Progenitor cell of endocrine pancreas (in vitro differentiated cells): ENCODE data around the gene MTHFD1L. TPM values are rescaled to one million over a fixed set of nuclear protein-coding genes. Genes with fewer than 3 reads are reported as not detected.

Experiments
- DNase-seq: peaks from one replicate; pipeline ENCODE4 v3.0.0; 2021; ENCODE audit warnings: low spot score; ENCODE audit not compliant: unreplicated experiment
- H3K27ac Mint-ChIP-seq: 2 replicates; pipeline ENCODE4 v1.8.0; 2021; ENCODE audit warnings: mild to moderate bottlenecking, moderate library complexity, mixed read lengths
- H3K27me3 Mint-ChIP-seq: 2 replicates; pipeline ENCODE4 v1.8.0; 2021; ENCODE audit warnings: mixed read lengths
- H3K36me3 Mint-ChIP-seq: 2 replicates; pipeline ENCODE4 v1.8.0; 2022; ENCODE audit warnings: mixed read lengths; ENCODE audit not compliant: insufficient read depth
- H3K4me1 Mint-ChIP-seq: 2 replicates; pipeline ENCODE4 v1.8.0; 2021; ENCODE audit warnings: low read depth, mixed read lengths
- H3K4me3 Mint-ChIP-seq: 2 replicates; pipeline ENCODE4 v1.8.0; 2021; ENCODE audit warnings: low read depth, mild to moderate bottlenecking, moderate library complexity, mixed read lengths
- H3K9me3 Mint-ChIP-seq: 2 replicates; pipeline ENCODE4 v1.8.0; 2021; ENCODE audit warnings: low read depth, mixed read lengths
- total RNA-seq: library from RNA; stranded (reverse); gene quantifications from 2 replicates; pipeline ENCODE4 v1.2.1, GENCODE V29; 2021
- TF ChIP-seq, protein P1 (sequence below): fragments of 200-600 bp; sonication (generic); IDR thresholded peaks from one replicate; pipeline ENCODE4 v1.5.0; 2021; ENCODE audit warnings: antibody characterized with exemption, mild to moderate bottlenecking; ENCODE audit not compliant: unreplicated experiment

Gene MTHFD1L
- total RNA-seq, 1 donor from 2014 or later: 37.4 TPM

DNA sequence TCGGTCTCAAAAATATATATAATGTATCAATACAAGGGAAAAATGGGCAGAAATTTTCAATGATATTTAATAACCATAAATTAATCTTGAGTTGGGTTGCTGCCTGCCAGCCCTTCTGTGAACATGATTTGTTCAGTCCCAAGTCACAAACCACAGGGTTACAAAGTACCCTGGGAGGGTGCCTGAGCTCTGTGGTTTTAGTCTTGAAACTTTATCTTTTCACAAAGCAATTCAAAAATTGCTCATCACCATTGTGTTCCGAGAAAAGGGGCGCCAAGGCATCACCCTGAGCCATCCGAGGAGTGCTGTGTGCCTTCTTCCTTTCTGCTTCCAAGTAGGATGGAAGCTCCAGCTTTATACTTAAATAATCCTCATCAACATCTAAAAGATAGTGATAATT lies 232.7 kb downstream of the MTHFD1L start:
- H3K27me3 Mint-ChIP-seq: no peaks in the 10 kb centered on the region
- H3K27ac Mint-ChIP-seq: no peak overlapping the region
- DNase-seq: no peak
- no peak overlapping the region for H3K4me3 Mint-ChIP-seq
- TF ChIP-seq, protein P1, sequence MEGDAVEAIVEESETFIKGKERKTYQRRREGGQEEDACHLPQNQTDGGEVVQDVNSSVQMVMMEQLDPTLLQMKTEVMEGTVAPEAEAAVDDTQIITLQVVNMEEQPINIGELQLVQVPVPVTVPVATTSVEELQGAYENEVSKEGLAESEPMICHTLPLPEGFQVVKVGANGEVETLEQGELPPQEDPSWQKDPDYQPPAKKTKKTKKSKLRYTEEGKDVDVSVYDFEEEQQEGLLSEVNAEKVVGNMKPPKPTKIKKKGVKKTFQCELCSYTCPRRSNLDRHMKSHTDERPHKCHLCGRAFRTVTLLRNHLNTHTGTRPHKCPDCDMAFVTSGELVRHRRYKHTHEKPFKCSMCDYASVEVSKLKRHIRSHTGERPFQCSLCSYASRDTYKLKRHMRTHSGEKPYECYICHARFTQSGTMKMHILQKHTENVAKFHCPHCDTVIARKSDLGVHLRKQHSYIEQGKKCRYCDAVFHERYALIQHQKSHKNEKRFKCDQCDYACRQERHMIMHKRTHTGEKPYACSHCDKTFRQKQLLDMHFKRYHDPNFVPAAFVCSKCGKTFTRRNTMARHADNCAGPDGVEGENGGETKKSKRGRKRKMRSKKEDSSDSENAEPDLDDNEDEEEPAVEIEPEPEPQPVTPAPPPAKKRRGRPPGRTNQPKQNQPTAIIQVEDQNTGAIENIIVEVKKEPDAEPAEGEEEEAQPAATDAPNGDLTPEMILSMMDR: no peak
- H3K4me1 Mint-ChIP-seq: peaks cover 3% of the 10 kb centered on the region
- H3K36me3 Mint-ChIP-seq: peaks cover 23% of the 10 kb centered on the region
- H3K9me3 Mint-ChIP-seq: peaks cover 4% of the 10 kb centered on the region

DNA sequence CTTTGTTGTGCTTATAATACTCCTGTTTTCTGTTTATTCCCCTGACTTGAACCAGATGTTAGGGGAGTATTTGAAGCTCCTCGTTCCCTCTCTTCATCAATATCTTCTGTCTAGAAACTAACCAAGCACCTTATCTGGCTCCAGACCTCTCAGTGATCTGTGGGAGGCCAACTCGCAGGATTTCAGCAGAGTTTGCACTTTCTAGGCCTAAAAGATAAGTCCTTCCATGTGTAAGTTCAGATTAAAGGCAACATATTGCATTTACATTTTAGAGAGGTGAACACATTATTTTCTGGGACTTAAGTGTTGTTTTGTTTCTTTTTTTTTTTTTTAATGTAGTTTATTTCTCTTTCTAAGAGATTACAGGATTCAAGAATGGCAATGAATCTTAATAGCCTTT lies 234.8 kb downstream of the MTHFD1L start:
- no peak overlapping the region for H3K4me3 Mint-ChIP-seq
- H3K27me3 Mint-ChIP-seq: no peaks in the 10 kb centered on the region
- no peak overlapping the region for H3K27ac Mint-ChIP-seq
- H3K9me3 Mint-ChIP-seq: peaks cover 4% of the 10 kb centered on the region
- peaks cover 3% of the 10 kb centered on the region for H3K4me1 Mint-ChIP-seq
- DNase-seq: no peak
- H3K36me3 Mint-ChIP-seq: peaks cover 21% of the 10 kb centered on the region
- TF ChIP-seq, protein P1: no peak

DNA sequence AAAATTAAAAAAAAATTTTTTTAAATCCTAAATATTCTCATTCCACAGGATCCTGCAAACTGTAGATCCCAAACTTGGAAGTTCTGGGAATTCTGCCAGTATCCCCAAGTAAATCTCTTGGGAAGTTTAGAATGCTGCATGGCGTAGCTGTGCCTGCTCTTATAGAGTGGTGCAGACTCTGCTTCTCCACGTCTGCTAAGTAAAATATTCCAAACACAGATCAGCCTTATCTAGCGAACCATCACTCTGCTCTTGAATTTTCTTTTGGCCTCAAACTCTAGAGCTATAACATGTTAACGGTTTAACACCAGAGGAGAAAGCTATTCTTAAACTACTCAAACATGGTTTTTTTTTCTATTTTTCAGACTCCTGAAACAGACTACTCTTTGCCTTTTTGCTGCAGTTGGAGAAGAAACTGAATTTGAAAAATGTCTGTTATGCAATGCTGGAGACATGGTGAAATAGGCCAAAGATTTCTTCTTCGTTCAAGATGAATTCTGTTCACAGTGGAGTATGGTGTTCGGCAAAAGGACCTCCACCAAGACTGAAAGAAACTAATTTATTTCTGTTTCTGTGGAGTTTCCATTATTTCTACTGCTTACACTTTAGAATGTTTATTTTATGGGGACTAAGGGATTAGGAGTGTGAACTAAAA lies 235.8 kb downstream of the MTHFD1L start:
- Mint-ChIP-seq H3K4me1 (peaks cover 2% of the 10 kb centered on the region), H3K9me3 (peaks cover 4% of the 10 kb centered on the region), H3K27me3 (no peaks in the 10 kb centered on the region), H3K27ac (no peak overlapping the region), H3K4me3 (no peak overlapping the region), H3K36me3 (peaks cover 21% of the 10 kb centered on the region)
- TF ChIP-seq, protein P1: no peak
- DNase-seq: no peak

DNA sequence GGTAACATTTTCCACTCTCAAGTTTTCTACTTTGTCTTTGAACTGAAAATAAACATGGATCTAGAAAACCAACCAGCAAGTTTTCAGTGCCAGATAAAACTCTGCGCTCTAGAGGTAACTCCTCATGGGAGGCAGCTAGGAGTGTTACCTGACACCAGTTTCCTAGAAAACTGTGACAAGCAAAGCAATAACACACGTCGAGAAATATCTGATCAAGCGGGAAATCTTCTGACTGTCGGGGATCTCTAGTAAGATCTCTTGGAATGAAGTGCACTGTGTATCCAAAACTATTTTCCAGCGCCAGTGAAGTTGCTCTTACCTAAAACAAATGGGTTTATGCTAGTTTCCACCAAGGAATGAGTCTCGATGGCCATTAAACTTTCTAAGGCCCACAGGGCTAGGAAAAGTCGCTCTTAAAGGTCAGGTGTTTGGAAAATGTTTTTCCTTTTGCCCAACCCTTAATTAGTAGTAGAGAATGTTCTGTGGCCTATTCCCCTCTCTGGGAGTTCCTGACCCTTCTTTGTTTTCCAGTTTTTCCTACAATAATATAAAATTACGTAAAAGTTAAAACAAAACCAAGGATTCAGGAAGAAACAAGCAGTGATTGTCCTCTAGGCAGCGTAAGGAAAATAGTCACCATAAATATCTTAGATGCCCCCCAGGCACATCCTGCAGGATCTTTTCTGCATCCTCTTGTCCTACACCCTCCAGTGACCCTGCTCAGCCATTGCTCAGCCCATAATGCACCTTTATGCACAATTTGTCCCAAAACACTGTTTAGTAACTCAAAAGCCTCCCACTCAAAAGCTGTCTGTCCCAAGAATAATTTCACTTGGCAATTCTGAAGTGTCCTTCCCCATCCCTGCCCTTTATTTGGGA lies 236.6 kb downstream of the MTHFD1L start:
- Mint-ChIP-seq H3K4me1 (no peaks in the 10 kb centered on the region), H3K27ac (no peak overlapping the region), H3K4me3 (no peak overlapping the region), H3K36me3 (peaks cover 15% of the 10 kb centered on the region), H3K9me3 (peaks cover 4% of the 10 kb centered on the region), H3K27me3 (no peaks in the 10 kb centered on the region)
- DNase-seq: no peak
- TF ChIP-seq, protein P1: no peak

DNA sequence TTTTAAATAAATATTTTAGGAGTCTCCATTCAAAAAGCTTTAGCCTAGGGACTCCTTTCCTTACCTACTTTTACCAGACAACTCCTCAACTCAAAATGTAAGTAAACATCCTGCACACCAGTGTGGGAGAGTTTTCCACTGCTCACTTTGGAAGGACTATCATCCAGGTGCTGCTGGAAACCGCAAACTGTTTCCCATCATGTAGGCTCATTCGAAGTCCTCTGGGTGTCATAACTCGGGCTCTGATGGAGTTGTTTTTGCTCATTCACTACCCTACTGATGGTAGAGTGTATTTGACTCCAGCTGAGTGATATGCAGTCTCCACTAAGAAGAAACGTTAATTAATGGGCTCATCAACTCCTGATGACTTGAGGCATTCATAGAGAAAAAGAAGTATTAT lies 237.8 kb downstream of the MTHFD1L start:
- Mint-ChIP-seq H3K36me3 (peaks cover 10% of the 10 kb centered on the region), H3K9me3 (no peaks in the 10 kb centered on the region), H3K4me3 (no peak overlapping the region), H3K4me1 (no peaks in the 10 kb centered on the region), H3K27ac (no peak overlapping the region), H3K27me3 (peaks cover 2% of the 10 kb centered on the region)
- DNase-seq: no peak
- TF ChIP-seq, protein P1: no peak
